Activated CD4-positive, alpha-beta T cell treated with anti-CD3 and anti-CD28 coated beads, Interleukin-2, amount 50 U/mL, for 16 hours (primary cell): ENCODE results near the gene SIDT1.

Source experiments
- DNase-seq: peaks from one replicate; pipeline ENCODE4 v3.0.0-alpha.2; 2020

Gene SIDT1

DNA sequence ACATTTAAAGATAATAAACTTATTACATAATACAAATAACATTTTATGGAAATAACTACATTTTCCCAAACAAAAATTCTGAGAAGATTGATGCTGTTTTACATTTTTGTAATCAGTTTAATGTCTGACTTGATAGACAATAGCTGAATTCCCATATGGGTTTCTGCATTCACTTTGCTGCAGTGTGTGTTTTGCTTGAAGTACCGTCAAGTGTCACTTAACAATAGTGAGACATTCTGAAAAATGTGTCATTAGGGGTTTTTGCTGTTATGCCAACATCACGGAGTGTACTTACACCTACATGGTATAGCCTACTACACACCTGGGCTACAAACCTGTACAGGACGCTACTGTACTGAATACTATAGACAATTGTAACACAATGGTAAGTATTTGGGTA, 106.6 kb downstream of the SIDT1 start:
- DNase-seq, result no peak

DNA sequence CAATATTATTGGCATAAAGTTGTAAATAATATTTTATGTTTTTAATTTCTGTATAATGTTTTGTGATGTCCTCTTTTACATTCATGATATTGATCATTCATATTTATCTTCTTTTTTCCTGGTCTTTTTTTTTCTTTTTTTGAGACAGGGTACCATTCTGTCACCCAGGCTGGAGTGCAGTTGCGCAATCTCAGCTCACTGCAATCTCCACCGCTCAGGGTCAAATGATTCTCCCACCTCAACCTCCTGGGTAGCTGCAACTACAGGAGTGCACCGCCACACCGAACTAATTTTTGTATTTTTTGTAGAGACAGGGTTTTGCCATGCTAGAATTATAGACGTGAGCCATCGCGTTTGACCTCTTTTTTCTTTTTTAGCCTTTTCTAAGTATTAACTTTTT, 111.2 kb downstream of the SIDT1 start:
- no peak for DNase-seq

DNA sequence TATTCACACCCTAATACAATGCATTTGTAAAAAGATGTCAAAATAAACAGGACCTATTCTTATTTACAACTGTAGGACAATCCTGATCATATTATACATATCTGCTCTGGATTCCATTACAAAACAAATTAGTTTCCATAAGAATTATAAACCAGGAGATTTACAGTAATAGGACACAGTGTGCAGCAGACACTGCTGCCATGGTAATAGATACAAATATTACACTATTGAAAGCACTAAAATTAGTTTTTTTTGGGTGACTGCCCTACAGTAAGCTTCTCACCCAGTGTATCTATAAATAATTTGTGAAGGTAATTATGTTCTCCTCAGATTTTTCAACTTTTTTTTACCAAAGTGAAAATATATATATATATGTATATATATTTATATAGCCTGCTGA, 116.2 kb downstream of the SIDT1 start:
- DNase-seq, result no peak

DNA sequence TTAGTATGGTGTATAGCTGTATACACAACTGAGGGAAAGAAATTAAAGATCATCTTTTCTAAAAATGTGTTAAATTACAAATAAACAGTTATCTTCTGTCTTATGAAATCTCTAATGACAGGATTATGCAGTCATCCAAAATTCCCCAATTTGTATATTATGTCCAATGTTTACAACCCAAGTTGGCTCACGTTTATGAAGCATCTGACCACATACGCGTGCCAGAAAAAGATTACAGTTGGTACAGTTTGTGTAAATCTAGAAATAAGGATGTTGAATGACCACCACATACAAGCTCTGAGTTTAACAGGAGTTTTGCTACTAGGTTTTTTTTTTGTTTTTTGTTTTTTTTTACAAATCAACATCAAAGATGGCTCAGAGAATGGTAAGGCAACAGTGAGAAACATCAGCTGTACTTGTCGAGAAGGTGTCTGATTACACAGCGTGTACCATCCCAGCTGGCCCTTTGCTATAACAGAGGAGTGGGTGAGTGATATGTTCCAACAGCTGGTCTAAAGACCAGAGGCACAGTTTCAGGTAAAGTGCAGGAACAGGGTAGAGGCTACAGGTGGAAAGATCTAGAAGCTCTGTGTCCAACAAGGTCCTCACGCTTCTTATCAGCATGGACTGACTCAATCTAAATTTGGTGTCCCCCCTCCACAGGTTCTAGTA, 117.0 kb downstream of the SIDT1 start:
- DNase-seq, result no peak

DNA sequence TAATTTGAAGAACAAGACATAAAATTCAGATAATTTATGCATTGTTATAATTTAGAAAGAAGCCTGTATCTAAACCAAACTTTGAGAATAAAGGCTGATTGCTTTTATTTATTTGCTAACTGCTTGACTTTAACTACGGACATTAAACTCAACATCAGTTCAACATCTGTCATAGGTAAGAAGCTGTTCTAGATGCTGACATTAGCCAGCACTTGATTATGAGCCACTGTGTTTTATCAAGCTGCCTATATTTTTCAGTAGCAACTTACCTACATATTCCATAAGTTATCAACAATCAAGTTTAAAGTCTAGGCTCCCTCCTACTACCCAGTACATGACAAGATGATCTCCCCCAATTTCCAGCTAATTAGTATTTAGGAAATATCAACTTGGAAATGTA, 122.0 kb downstream of the SIDT1 start:
- DNase-seq, result no peak

DNA sequence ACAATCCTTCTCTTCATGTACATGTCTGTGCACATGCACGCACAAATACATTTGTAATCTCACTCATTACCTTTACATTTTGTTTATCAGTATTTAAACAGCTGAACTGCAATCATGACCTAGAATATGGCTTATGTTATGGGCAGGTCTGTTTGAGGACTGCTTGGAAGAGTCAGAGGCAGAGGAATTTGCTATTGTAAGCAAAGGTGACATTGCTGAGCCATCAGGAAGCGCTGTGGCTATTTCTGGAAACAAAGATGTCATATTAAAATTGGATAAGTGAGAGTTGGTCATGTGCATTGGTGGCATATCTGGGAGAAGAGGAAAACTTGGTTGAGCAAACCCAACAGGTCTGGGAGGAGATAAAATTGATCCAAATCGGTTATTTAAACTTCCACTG, 122.5 kb downstream of the SIDT1 start:
- DNase-seq, result no peak

DNA sequence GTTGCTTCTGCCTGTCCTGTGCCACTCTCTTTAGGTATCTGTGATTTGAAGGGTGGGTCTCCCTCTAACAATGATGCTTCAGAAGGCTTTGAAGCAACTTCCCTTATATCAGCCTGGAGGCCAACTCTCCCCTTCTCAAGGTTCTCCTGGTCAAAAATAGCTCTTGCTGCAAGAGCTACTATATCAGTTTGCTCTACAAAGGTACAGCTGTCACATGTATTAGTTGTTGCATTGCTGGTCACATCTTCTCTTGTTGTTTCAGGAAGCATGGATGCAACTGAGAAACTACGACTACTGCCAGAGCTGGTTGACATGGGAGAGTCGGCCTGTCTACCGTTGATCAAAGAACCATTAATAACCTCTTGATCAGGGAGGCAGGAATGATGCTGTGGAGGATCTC, 125.8 kb downstream of the SIDT1 start:
- DNase-seq, result no peak

DNA sequence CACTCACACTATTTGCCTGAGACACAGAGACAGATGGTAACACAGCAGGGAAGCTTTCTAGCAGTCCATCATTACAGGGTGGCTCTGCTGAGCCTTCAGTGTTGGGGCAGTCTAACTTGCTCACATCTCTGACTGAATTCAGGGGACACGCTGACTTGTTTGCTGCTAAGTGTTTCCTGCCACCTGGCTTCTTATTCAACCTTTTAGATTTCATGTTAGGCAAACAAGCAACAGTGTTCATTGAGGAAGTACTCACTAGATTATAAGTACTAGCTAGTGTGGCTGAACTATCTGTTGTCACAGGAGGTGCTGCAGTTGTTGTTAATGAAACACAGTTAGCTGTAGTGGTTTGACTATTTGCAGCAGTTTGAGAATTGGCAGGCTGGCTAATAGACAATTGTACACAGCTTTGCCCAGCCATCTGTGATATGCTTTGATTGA, 126.8 kb downstream of the SIDT1 start:
- DNase-seq, result no peak

DNA sequence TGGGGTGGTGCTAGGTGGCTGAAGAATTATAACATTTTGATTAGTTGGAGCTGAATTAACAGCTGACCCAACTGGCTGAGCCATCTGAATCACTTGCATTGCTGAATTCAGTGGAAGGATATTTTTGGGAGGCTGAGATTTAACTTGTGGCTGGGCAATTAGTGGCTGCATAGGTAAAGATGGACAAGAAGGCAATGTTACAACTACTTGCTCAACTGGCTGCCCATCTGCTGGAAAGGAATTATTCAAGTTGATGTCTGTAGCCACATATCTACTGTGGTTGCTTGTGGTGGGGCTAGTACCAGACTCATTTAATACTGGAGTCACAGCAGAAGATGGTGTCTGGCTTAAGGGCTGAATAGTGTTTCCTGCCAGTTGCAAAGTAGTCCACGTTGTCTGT, 127.6 kb downstream of the SIDT1 start:
- no peak for DNase-seq

DNA sequence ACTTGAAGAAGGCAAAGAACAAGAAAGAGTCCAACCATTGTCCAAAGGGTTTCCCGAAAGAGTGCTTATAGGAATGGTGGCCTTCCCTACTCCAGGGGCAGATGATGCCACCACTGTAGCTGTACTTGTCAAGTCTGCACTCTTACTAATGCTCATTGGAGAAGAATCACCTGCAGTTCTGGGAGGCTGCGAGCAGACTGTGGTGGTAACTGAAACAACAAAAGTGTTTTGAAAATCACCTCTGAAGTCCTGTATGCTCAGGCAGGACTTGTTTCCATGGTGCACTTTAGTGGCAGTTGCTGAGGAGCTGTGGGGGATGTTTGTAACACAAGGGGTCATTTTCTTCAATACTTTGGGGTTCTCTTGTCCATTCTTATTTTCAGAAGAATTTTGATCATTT, 128.1 kb downstream of the SIDT1 start:
- no peak for DNase-seq

DNA sequence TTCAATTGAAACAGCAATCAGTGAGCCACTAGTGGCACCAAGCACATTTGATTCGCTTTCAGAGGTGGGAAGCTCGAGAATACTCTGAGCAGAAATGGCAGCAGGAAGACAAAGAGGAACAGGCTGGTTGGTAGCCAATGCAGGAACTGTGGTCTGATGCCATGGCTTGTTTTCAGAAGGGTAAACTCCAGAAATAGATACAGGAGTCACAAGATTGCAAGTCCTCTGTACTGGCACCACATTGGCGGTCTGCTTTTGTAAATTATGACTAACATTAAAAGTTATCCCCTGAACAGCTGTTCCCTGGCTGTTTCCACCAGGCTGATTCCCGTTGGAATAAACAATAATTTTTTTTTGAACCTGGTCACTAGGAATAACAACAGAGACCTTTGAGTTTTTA, 128.5 kb downstream of the SIDT1 start:
- no peak for DNase-seq

DNA sequence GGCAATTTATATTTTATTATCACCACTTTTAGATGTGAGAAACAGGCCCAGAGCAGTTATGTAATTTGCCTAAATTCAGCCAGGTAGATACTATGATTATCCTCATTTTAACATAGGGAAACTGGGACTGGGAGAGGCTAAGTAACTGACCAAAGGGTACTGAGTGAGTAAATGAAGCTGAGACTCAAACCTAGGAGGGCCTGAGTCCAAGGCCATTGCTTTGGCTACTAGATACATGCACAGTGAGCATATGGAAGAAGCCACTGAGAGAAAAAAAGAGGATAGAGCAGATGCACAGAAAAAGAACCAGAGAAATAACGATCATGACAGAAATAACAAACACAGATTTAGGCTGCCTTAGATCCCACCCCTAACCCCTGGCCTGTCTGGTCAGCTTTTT, 130.5 kb downstream of the SIDT1 start:
- no peak for DNase-seq

DNA sequence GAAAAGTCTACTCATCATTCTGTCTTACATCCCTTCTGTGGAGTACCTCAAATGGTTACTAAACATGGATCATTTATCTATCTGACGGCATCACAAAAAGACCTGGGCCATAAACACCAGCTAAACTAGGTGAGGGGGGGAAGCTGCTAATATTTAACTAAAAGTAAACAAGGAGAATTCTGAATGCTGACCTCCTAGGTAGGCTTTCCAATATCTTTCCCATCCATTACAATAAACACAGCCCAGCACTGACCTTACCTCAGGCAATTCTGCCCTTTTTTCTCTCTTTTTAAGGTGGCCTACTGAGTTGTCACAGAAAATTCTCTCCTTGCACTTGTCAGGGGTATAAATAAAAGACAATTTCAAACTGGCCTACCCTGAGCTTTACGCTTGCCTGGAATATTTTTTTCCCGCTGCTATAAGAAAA, 131.0 kb downstream of the SIDT1 start:
- no peak for DNase-seq

DNA sequence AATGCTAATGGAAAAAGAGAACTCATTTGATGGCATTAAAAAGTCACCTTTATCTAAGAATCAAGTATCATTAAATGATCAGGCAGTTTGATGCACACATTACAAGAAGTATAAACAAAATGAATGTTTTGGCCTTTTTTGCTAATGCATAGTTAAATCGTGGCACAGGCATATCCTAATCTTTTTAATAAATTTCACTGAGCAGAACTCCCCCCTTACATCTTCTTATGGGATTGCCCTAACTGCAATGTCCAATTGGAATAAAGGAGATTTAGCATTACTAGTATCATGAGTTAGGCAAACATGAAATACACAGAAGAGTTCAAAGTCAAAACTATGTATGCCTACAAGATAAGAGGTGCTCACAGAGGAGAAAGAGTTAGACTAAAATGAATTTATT, 131.4 kb downstream of the SIDT1 start:
- DNase-seq, result no peak

DNA sequence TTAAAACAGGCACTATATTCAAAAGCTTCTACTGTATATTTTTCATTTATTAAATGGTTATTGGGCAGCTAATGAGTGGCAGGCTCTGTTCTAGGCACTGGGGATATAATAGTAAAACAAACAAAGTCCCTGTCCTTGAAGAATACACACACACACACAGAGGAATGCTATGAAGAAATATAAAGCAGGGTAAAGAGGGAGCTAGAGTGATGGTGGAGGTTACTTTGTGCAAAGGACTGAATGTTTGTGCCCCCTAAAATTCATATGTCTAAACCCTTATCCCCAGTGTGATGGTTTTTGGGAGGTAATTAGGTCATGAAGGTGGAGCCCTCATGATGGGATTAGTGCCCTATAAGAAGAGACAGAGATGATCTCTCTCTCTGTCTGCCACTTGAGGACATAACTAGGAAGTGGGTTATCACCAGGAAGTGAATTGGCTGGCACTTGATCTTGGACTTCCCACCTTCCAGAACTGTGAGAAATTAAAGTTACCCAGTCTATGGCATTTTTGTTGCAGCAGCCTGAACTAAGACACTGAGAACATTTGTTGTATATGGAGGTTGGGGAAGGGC, 132.3 kb downstream of the SIDT1 start:
- DNase-seq, result no peak

DNA sequence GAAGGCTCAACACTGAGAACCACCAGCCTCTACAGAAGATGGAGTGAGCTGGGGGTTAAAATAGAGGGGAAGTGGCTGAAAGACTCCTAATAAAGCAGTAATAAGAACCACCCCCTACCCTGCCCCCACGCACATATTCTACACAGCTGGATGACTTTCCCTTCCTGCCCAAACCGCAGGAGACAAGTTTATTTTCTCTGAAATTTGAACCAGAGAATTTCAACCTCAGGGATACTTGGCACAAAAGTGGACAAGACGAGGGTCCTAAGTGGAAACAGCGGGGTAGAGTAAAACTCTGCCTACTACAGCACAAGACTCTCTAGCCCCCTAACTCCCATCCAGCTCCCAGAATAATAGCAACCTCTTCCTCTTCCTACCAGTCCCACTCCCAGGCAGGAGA, 135.7 kb downstream of the SIDT1 start:
- no peak for DNase-seq

DNA sequence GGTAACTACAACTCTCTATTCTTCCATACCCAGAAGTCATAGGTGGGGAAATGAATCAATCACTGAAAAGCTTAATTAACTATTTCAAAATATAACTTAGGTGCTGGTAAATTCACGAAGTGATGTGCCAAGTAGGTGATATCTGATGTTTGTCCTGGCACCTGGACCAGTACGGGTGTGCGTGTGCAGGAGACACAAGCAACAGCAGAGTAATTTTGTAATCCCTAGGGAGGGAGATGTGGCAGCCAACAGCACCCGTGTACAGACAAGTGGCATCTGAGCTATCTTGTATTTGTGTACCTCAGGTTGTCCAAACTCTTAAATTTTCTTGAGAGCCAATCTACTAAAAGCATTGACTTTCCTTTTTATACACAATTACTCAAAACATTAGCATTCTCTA, 141.2 kb downstream of the SIDT1 start:
- DNase-seq, result no peak

DNA sequence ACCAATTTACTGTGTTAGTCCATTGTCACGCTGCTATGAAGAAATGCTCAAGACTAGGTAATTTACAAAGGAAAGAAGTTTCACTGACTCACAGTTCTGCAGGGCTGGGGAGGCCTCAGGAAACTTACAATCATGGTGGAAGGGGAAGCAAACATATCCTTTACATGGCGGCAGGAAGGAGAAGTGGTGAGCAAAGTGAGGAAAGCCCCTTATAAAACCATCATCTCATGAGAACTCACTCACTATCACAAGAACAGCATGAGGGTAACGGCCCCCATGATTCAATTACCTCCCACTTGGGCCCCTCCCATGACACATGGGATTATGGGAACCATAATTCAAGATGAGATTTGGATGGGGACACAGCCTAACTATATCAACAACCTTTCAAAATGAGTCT, 143.9 kb downstream of the SIDT1 start:
- DNase-seq, result no peak

DNA sequence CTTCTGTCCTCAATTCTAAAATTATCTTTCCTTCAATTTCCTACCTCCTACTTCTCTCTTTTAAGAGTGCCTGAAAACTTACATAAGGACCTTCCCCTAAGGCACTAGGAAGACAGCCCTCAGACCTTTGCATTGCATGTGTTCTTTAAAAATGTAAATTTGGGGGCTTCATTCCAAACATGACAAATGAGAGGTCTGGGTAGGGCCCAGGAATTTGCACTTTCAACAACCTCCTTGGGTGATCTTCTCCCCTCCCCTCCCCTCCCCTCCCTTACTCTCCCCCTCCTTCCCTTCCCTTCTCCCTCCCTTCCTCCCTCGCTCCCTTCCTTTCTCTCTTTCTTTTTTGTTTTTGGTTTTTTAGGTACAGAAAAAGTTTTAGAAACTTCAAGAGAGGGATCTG, 145.4 kb downstream of the SIDT1 start:
- DNase-seq, result no peak

DNA sequence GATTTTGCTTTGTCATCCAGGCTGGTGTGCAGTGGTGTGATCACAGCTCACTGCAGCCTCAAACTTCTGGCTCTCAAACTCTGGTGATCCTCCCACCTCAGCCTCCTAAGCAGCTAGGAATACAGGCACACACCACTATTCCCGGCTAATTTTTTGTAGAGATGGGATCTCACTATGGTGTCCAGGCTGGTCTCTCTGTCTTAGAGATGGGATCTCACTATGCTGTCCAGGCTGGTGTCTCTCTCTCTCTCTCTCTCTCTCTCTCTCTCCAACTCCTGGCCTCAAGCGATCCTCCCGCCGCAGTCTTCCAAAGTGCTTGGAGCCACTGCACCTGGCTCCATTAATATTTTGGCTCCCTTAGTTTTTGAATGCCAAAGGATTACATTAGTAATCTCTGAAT, 146.4 kb downstream of the SIDT1 start:
- no peak for DNase-seq
